ENCODE results near the gene CNNM4.

The CNNM4 gene

GRCh38 chr2:96822786-96823185 is 62.1 kb downstream of the CNNM4 start:
- intact Hi-C loops (cut with DNase I), result no loop called here
- DNase-seq, result no peak

GRCh38 chr2:96823198-96823597 is 62.5 kb downstream of the CNNM4 start:
- intact Hi-C loops (cut with DNase I), result no loop called here
- DNase-seq, result no peak

- DNase-seq, result no peak
- intact Hi-C loops (cut with DNase I), result no loop called here
These were observed 63.6 kb downstream of the CNNM4 start for GRCh38 chr2:96824079-96824870.

GRCh38 chr2:96825057-96825456 is 64.4 kb downstream of the CNNM4 start:
- intact Hi-C loops (cut with DNase I), result no loop called here
- no peak for DNase-seq

GRCh38 chr2:96826546-96827278 is 66.0 kb downstream of the CNNM4 start:
- intact Hi-C loops (cut with DNase I), result no loop called here
- no peak for DNase-seq

GRCh38 chr2:96828436-96828835 is 67.7 kb downstream of the CNNM4 start:
- intact Hi-C loops (cut with DNase I), result no loop called here
- DNase-seq, result no peak

- DNase-seq, result no peak
- intact Hi-C loops (cut with DNase I), result no loop called here
These were observed 68.2 kb downstream of the CNNM4 start for GRCh38 chr2:96828874-96829273.

GRCh38 chr2:96830044-96830562 is 69.4 kb downstream of the CNNM4 start:
- no peak for DNase-seq
- intact Hi-C loops (cut with DNase I), result no loop called here

- intact Hi-C loops (cut with DNase I), result no loop called here
- no peak for DNase-seq
These were observed 71.0 kb downstream of the CNNM4 start for GRCh38 chr2:96831679-96832078.

GRCh38 chr2:96832408-96832753 is 71.7 kb downstream of the CNNM4 start:
- intact Hi-C loops (cut with DNase I), result no loop called here
- DNase-seq, result no peak

GRCh38 chr2:96832754-96833507 is 72.2 kb downstream of the CNNM4 start:
- DNase-seq, result no peak
- intact Hi-C loops (cut with DNase I), result no loop called here

GRCh38 chr2:96835830-96836229 is 75.1 kb downstream of the CNNM4 start:
- intact Hi-C loops (cut with DNase I), result no loop called here
- DNase-seq, result no peak

- intact Hi-C loops (cut with DNase I), result no loop called here
These were observed 76.9 kb downstream of the CNNM4 start for GRCh38 chr2:96837575-96837974.

GRCh38 chr2:96838345-96839292 is 77.9 kb downstream of the CNNM4 start:
- no peak for DNase-seq
- intact Hi-C loops (cut with DNase I), result no loop called here

More at GRCh38 chr2:96837575-96837974, 76.9 kb downstream of the CNNM4 start:
- no peak for DNase-seq

- intact Hi-C loops (cut with DNase I), result no loop called here
- no peak for DNase-seq
These were observed 78.7 kb downstream of the CNNM4 start for GRCh38 chr2:96839293-96839874.

- intact Hi-C loops (cut with DNase I), result no loop called here
- DNase-seq, result no peak
These were observed 79.5 kb downstream of the CNNM4 start for GRCh38 chr2:96839875-96840850.
